Smooth muscle cell of the umbilical artery (primary cell): Measurements from ENCODE around the gene PCDHGA2. TPM values are rescaled to one million over a fixed set of nuclear protein-coding genes. Genes with fewer than 3 reads are reported as not detected.

Experiments used
- total RNA-seq: library from RNA; depleted of rRNA; stranded (reverse); fragments of >200 nt; gene quantifications from 2 replicates; pipeline ENCODE4 v1.2.3, GENCODE V29; 2014

The PCDHGA2 gene
- total RNA-seq, 1 donor from 2014 or later = 3.5 TPM

Other genes with a start within 250 kb of the PCDHGA2 start
- gene PCDHB2, start 244.1 kb upstream of the PCDHGA2 start, total RNA-seq = 0.59 and 0.74 TPM in 2 replicates
- 0.09 and 0.30 TPM in 2 replicates for gene PCDHB3, start 238.3 kb upstream of the PCDHGA2 start, total RNA-seq
- gene PCDHB4, start 216.9 kb upstream of the PCDHGA2 start, total RNA-seq = under 0.01 and 0.09 TPM in 2 replicates
- 0.60 and 1.8 TPM in 2 replicates for gene PCDHB5, start 203.6 kb upstream of the PCDHGA2 start, total RNA-seq
- 0.14 and 0.30 TPM in 2 replicates for gene PCDHB6, start 188.7 kb upstream of the PCDHGA2 start, total RNA-seq
- 0.18 and 0.89 TPM in 2 replicates for gene PCDHB7, start 166.1 kb upstream of the PCDHGA2 start, total RNA-seq
- 0.05 and 0.89 TPM in 2 replicates for gene PCDHB8, start 161.0 kb upstream of the PCDHGA2 start, total RNA-seq
- 0.09 and 0.30 TPM in 2 replicates for gene PCDHB16, start 156.4 kb upstream of the PCDHGA2 start, total RNA-seq
- gene PCDHB9, start 151.6 kb upstream of the PCDHGA2 start, total RNA-seq = 0.18 and 0.30 TPM in 2 replicates
- 0.42 and 0.59 TPM in 2 replicates for gene PCDHB10, start 146.4 kb upstream of the PCDHGA2 start, total RNA-seq
- 0.05 and 0.30 TPM in 2 replicates for gene PCDHB11, start 139.1 kb upstream of the PCDHGA2 start, total RNA-seq
- gene PCDHB12, start 130.0 kb upstream of the PCDHGA2 start, total RNA-seq = 0.05 and 0.30 TPM in 2 replicates
- 0.28 and 0.89 TPM in 2 replicates for gene PCDHB13, start 124.8 kb upstream of the PCDHGA2 start, total RNA-seq
- gene PCDHB14, start 115.4 kb upstream of the PCDHGA2 start, total RNA-seq = 0.42 and 1.5 TPM in 2 replicates
- gene PCDHB15, start 93.4 kb upstream of the PCDHGA2 start, total RNA-seq = 0.28 and 0.59 TPM in 2 replicates
- gene SLC25A2, start 34.7 kb upstream of the PCDHGA2 start, total RNA-seq = 0.28 and 0.30 TPM in 2 replicates
- gene TAF7, start 18.0 kb upstream of the PCDHGA2 start, total RNA-seq = 79.9 and 81.4 TPM in 2 replicates
- gene PCDHGA1, start 8.2 kb upstream of the PCDHGA2 start, total RNA-seq = 0.69 and 0.89 TPM in 2 replicates
- 1.6 and 2.1 TPM in 2 replicates for gene PCDHGA3, start 5.1 kb downstream of the PCDHGA2 start, total RNA-seq
- 3.3 TPM in 2 replicates for gene PCDHGB1, start 11.3 kb downstream of the PCDHGA2 start, total RNA-seq
- 5.8 and 6.5 TPM in 2 replicates for gene PCDHGA4, start 16.3 kb downstream of the PCDHGA2 start, total RNA-seq
- gene PCDHGB2, start 21.2 kb downstream of the PCDHGA2 start, total RNA-seq = 2.1 and 2.4 TPM in 2 replicates
- gene PCDHGA5, start 25.4 kb downstream of the PCDHGA2 start, total RNA-seq = 0.89 and 0.92 TPM in 2 replicates
- gene PCDHGB3, start 31.5 kb downstream of the PCDHGA2 start, total RNA-seq = 6.5 and 6.8 TPM in 2 replicates
- gene PCDHGA6, start 35.1 kb downstream of the PCDHGA2 start, total RNA-seq = 3.2 and 4.2 TPM in 2 replicates
- gene PCDHGA7, start 44.0 kb downstream of the PCDHGA2 start, total RNA-seq = 4.2 and 6.8 TPM in 2 replicates
- 25.5 and 27.3 TPM in 2 replicates for gene PCDHGB4, start 48.9 kb downstream of the PCDHGA2 start, total RNA-seq
- 2.8 and 3.0 TPM in 2 replicates for gene PCDHGA8, start 53.9 kb downstream of the PCDHGA2 start, total RNA-seq
- 30.9 and 34.3 TPM in 2 replicates for gene PCDHGB5, start 59.2 kb downstream of the PCDHGA2 start, total RNA-seq
- 3.6 and 4.5 TPM in 2 replicates for gene PCDHGA9, start 64.0 kb downstream of the PCDHGA2 start, total RNA-seq
- gene PCDHGB6, start 69.3 kb downstream of the PCDHGA2 start, total RNA-seq = 2.4 and 2.8 TPM in 2 replicates
- 6.8 and 8.6 TPM in 2 replicates for gene PCDHGA10, start 74.2 kb downstream of the PCDHGA2 start, total RNA-seq
- 8.3 and 10.1 TPM in 2 replicates for gene PCDHGB7, start 78.9 kb downstream of the PCDHGA2 start, total RNA-seq
- 12.5 and 19.4 TPM in 2 replicates for gene PCDHGA11, start 82.3 kb downstream of the PCDHGA2 start, total RNA-seq
- 16.3 and 33.7 TPM in 2 replicates for gene PCDHGA12, start 91.7 kb downstream of the PCDHGA2 start, total RNA-seq
- 38.6 and 69.3 TPM in 2 replicates for gene PCDHGC3, start 137.2 kb downstream of the PCDHGA2 start, total RNA-seq
- gene PCDHGC4, start 146.3 kb downstream of the PCDHGA2 start, total RNA-seq = 2.4 and 3.5 TPM in 2 replicates
- 2.4 and 10.2 TPM in 2 replicates for gene PCDHGC5, start 150.3 kb downstream of the PCDHGA2 start, total RNA-seq